ENCODE results near the gene CD300E. TPM values are rescaled to one million over a fixed set of nuclear protein-coding genes. Genes with fewer than 3 reads are reported as not detected.

CD300E gene
- total and polyA plus RNA-seq, 2 of the 4 experiments (the other 2 are of a cell fraction): not detected

- H2BK15ac ChIP-seq (ENCODE audit: low read depth, low read length): no peak overlapping the region
- H3K79me1 ChIP-seq (ENCODE audit: low read depth in 1 of 2, low read length in 2 of 2): no peaks in the 10 kb centered on the region
- no peak overlapping the region for H3K4ac ChIP-seq (ENCODE audit: low read depth, low read length)
- no peak overlapping the region for H2AK9ac ChIP-seq (replicated peaks; ENCODE audit: low read depth, low read length, poor library complexity)
- no peak overlapping the region for H3K14ac ChIP-seq (replicated peaks; ENCODE audit: low read depth, low read length)
- H3K56ac ChIP-seq (ENCODE audit: extremely low read depth, insufficient read depth, low read length): no peak overlapping the region
- ChIA-PET CTCF (no interaction called here), POLR2A (ENCODE audit: unreplicated experiment) (no interaction called here)
- no peak overlapping the region for H3K23ac ChIP-seq (ENCODE audit: low read depth, low read length)
- no peak overlapping the region for H2BK120ac ChIP-seq (ENCODE audit: low read depth, low read length)
- H2AK5ac ChIP-seq (ENCODE audit: low read depth, low read length): no peak overlapping the region
- no peak overlapping the region for H2BK20ac ChIP-seq (ENCODE audit: low read depth, low read length)
- H2AFZ ChIP-seq (replicated peaks; ENCODE audit: low read length, poor library complexity): no peak overlapping the region
- BruUV-seq (replicated peaks): no TSS peak
- no peak overlapping the region for H3K9ac ChIP-seq (ENCODE audit: low read depth, low read length)
- H3K4me2 ChIP-seq (ENCODE audit: low read depth, low read length): no peak overlapping the region
- in situ Hi-C loops (cut with MboI; ENCODE audit: low sequenced_read_pairs): no loop called here
- DNase-seq: no peak
- H3K18ac ChIP-seq (ENCODE audit: low read depth, low read length): no peak overlapping the region
- dilution Hi-C loops (cut with HindIII; ENCODE audit: low sequenced_read_pairs, unreplicated experiment): no loop called here
- H3K36me3 ChIP-seq (ENCODE audit: control insufficient read depth, insufficient read depth, low read length): no peaks in the 10 kb centered on the region
- intact Hi-C loops (cut with micrococcal nuclease): no loop called here
- H3K27me3 ChIP-seq (ENCODE audit: control insufficient read depth, insufficient read depth, low read length): no peaks in the 10 kb centered on the region
- no peaks in the 10 kb centered on the region for H4K20me1 ChIP-seq (ENCODE audit: insufficient read depth, low read length)
- no peaks in the 10 kb centered on the region for H3K9me3 ChIP-seq (ENCODE audit: control insufficient read depth, insufficient read depth, low read length)
- WGBS, 2 experiments (ENCODE audit: extremely low coverage in 2 of 2, insufficient read length in 1 of 2): no CpG with 5 or more reads among the region's 7 CpGs
- H3K27ac ChIP-seq (ENCODE audit: insufficient read depth, low read length): no peak overlapping the region
- H4K91ac ChIP-seq (ENCODE audit: insufficient read depth, low read depth, low read length): no peak overlapping the region
- H4K5ac ChIP-seq (ENCODE audit: low read depth, low read length): no peak overlapping the region
- H3K4me1 ChIP-seq (ENCODE audit: control insufficient read depth, insufficient read depth, low read length): no peaks in the 10 kb centered on the region
- H4K8ac ChIP-seq (ENCODE audit: low read depth in 2 of 2, low read length in 2 of 2): no peak overlapping the region
- TF ChIP-seq NFE2L2 (IDR thresholded peaks at IDR 0.05; ENCODE audit: low read depth, low read length): no peak
- TF ChIP-seq, protein P1, sequence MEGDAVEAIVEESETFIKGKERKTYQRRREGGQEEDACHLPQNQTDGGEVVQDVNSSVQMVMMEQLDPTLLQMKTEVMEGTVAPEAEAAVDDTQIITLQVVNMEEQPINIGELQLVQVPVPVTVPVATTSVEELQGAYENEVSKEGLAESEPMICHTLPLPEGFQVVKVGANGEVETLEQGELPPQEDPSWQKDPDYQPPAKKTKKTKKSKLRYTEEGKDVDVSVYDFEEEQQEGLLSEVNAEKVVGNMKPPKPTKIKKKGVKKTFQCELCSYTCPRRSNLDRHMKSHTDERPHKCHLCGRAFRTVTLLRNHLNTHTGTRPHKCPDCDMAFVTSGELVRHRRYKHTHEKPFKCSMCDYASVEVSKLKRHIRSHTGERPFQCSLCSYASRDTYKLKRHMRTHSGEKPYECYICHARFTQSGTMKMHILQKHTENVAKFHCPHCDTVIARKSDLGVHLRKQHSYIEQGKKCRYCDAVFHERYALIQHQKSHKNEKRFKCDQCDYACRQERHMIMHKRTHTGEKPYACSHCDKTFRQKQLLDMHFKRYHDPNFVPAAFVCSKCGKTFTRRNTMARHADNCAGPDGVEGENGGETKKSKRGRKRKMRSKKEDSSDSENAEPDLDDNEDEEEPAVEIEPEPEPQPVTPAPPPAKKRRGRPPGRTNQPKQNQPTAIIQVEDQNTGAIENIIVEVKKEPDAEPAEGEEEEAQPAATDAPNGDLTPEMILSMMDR (conservative IDR thresholded peaks at IDR 0.05; ENCODE audit: low read depth, low read length): no peak
- no peak for ATAC-seq (ENCODE audit: low read depth)
- no peak overlapping the region for H3K4me3 ChIP-seq (ENCODE audit: insufficient read depth, low read depth, low read length)
- H2BK5ac ChIP-seq (ENCODE audit: low read depth, low read length, poor library complexity, severe bottlenecking): no peak overlapping the region
- H3K9me1 ChIP-seq (ENCODE audit: insufficient read depth, low read length): no peaks in the 10 kb centered on the region
Measured at GRCh38 chr17:74642995-74643394, 19.5 kb upstream of the CD300E start.
